ENCODE results near the gene RNF5. TPM values are rescaled to one million over a fixed set of nuclear protein-coding genes. Genes with fewer than 3 reads are reported as not detected.

Gene RNF5
- total and polyA plus RNA-seq, 10 donors, result 36.0 to 77.8 (median 56.1) TPM

GRCh38 chr6:32131439-32131948 lies 46.7 kb upstream of the RNF5 start:
- no peak for DNase-seq
- peaks cover 23 to 37% (median 31%) of the 10 kb centered on the region in 6 donors for H3K4me1 ChIP-seq
- intact Hi-C loops (cut with DNase I; ENCODE audit: low total_unique reads), result no loop called here
- H3K36me3 ChIP-seq, result peaks cover 0 to 7% (median 2%) of the 10 kb centered on the region in 6 donors
- no peak overlapping the region for H3K4me3 ChIP-seq
- no peaks in the 10 kb centered on the region for H3K27me3 ChIP-seq (replicated peaks in 1 of 7)
- no peaks in the 10 kb centered on the region for H3K9me3 ChIP-seq
- TF ChIP-seq POLR2AphosphoS5 (IDR thresholded peaks at IDR 0.05) (no peak), POLR2A (IDR thresholded peaks at IDR 0.05) (no peak), CTCF (IDR thresholded peaks at IDR 0.05 in 8 of 11, conservative IDR thresholded peaks at IDR 0.05 in 3 of 11) (no peak)
- 90 to 95% (median 94%) methylated on average over 14 of the region's 14 CpGs for WGBS, 5 donors
- H3K27ac ChIP-seq, result no peak overlapping the region

GRCh38 chr6:32132110-32132509 lies 46.1 kb upstream of the RNF5 start:
- Histone ChIP-seq H3K36me3 (peaks cover 0 to under 1% (median 0%) of the 10 kb centered on the region in 6 donors), H3K27me3 (replicated peaks in 1 of 7) (no peaks in the 10 kb centered on the region), H3K9me3 (no peaks in the 10 kb centered on the region), H3K27ac (no peak overlapping the region), H3K4me1 (peaks cover 17 to 31% (median 25%) of the 10 kb centered on the region in 6 donors), H3K4me3 (no peak overlapping the region)
- no peak for DNase-seq
- intact Hi-C loops (cut with DNase I; ENCODE audit: low total_unique reads), result no loop called here
- TF ChIP-seq CTCF (IDR thresholded peaks at IDR 0.05 in 8 of 11, conservative IDR thresholded peaks at IDR 0.05 in 3 of 11) (no peak), POLR2A (IDR thresholded peaks at IDR 0.05) (no peak), POLR2AphosphoS5 (IDR thresholded peaks at IDR 0.05) (no peak)

- Histone ChIP-seq H3K27me3 (replicated peaks in 1 of 7) (no peaks in the 10 kb centered on the region), H3K27ac (no peak overlapping the region), H3K9me3 (no peaks in the 10 kb centered on the region), H3K4me1 (peaks cover 8 to 19% (median 15%) of the 10 kb centered on the region in 6 donors), H3K4me3 (no peak overlapping the region), H3K36me3 (no peaks in the 10 kb centered on the region)
- intact Hi-C loops (cut with DNase I; ENCODE audit: low total_unique reads), result no loop called here
- 86 to 91% (median 88%) methylated on average over 4 of the region's 4 CpGs for WGBS, 5 donors
- TF ChIP-seq POLR2A (IDR thresholded peaks at IDR 0.05) (no peak), POLR2AphosphoS5 (IDR thresholded peaks at IDR 0.05) (no peak), CTCF (IDR thresholded peaks at IDR 0.05 in 8 of 11, conservative IDR thresholded peaks at IDR 0.05 in 3 of 11) (no peak)
- no peak for DNase-seq
Measured at GRCh38 chr6:32133786-32134185, 44.4 kb upstream of the RNF5 start.

GRCh38 chr6:32137454-32137853 lies 40.8 kb upstream of the RNF5 start:
- Histone ChIP-seq H3K4me3 (no peak overlapping the region), H3K27me3 (replicated peaks in 1 of 7) (no peaks in the 10 kb centered on the region), H3K27ac (no peak overlapping the region), H3K36me3 (no peaks in the 10 kb centered on the region), H3K9me3 (no peaks in the 10 kb centered on the region), H3K4me1 (no peaks in the 10 kb centered on the region)
- intact Hi-C loops (cut with DNase I; ENCODE audit: low total_unique reads), result no loop called here
- TF ChIP-seq POLR2AphosphoS5 (IDR thresholded peaks at IDR 0.05) (no peak), POLR2A (IDR thresholded peaks at IDR 0.05) (no peak), CTCF (IDR thresholded peaks at IDR 0.05 in 8 of 11, conservative IDR thresholded peaks at IDR 0.05 in 3 of 11) (no peak)
- no peak for DNase-seq
